GM21576 (cell line): Measurements from ENCODE around the gene ULK4.
A peak's percentile ranks its signal among the peaks of the same experiment; 100 is the strongest.
"Not testable (repeated sequence)": the region's sequence is repeated elsewhere in the genome, so short reads cannot be mapped to it uniquely, and the experiment has no call there.

Experiments
- ATAC-seq: cut with Tn5 transposase; IDR thresholded peaks from one replicate; pipeline ENCODE4 v1.9.1; 2021; ENCODE audit warnings: mild to moderate bottlenecking, moderate library complexity; ENCODE audit not compliant: unreplicated experiment

ULK4 gene

GRCh38 chr3:41961751-41962679 is at the start of gene ULK4:
Gene ULK4, minus strand, starts transcription at chr3:41962103. Its CDS starts 7,344 bp downstream, at chr3:41954759.
- ATAC-seq = peak; percentile 93

GRCh38 chr3:42010530-42010929 is 48.6 kb upstream of the ULK4 start:
- ATAC-seq = no peak

GRCh38 chr3:42009456-42009855 is 47.6 kb upstream of the ULK4 start:
- ATAC-seq = no peak

GRCh38 chr3:42007785-42008184 is 45.9 kb upstream of the ULK4 start:
- no peak for ATAC-seq

GRCh38 chr3:42005401-42005800 is 43.5 kb upstream of the ULK4 start:
- ATAC-seq = no peak

- no peak for ATAC-seq
These were observed 40.9 kb upstream of the ULK4 start for GRCh38 chr3:42002790-42003189.

GRCh38 chr3:42001777-42002176 is 39.9 kb upstream of the ULK4 start:
- ATAC-seq = no peak

GRCh38 chr3:41999909-42000308 is 38.0 kb upstream of the ULK4 start:
- ATAC-seq = no peak

- no peak for ATAC-seq
These were observed 36.0 kb upstream of the ULK4 start for GRCh38 chr3:41997702-41998550.

GRCh38 chr3:41991437-41991836 is 29.5 kb upstream of the ULK4 start:
- ATAC-seq = no peak

GRCh38 chr3:41989518-41989917 is 27.6 kb upstream of the ULK4 start:
- ATAC-seq = no peak

- ATAC-seq = no peak
These were observed 25.7 kb upstream of the ULK4 start for GRCh38 chr3:41987627-41988026.

GRCh38 chr3:41986561-41986960 is 24.7 kb upstream of the ULK4 start:
- no peak for ATAC-seq

- no peak for ATAC-seq
These were observed 23.1 kb upstream of the ULK4 start for GRCh38 chr3:41985018-41985417.

GRCh38 chr3:41983091-41983490 is 21.2 kb upstream of the ULK4 start:
- not testable (repeated sequence) for ATAC-seq

GRCh38 chr3:41977401-41977800 is 15.5 kb upstream of the ULK4 start:
- not testable (repeated sequence) for ATAC-seq

- no peak for ATAC-seq
These were observed 13.7 kb upstream of the ULK4 start for GRCh38 chr3:41975416-41976103.

GRCh38 chr3:41974223-41974622 is 12.3 kb upstream of the ULK4 start:
- no peak for ATAC-seq

- ATAC-seq = no peak
These were observed 10.9 kb upstream of the ULK4 start for GRCh38 chr3:41972802-41973201.

GRCh38 chr3:41966206-41966605 is 4.3 kb upstream of the ULK4 start:
- no peak for ATAC-seq

- no peak for ATAC-seq
These were observed 1.9 kb upstream of the ULK4 start for GRCh38 chr3:41963823-41964222.
